Neural cell (in vitro differentiated cells): ENCODE results near the gene TOR1AIP1. TPM values are rescaled to one million over a fixed set of nuclear protein-coding genes. Genes with fewer than 3 reads are reported as not detected.

Source experiments
- H2AFZ ChIP-seq: fragments of 200-600, 300-800 bp; sonication (generic), shearing (Covaris generic); 2 replicates; pipeline ENCODE4 v1.6.0; 2014; ENCODE audit warnings: low read depth, mild to moderate bottlenecking, antibody characterized with exemption, low read length, moderate library complexity
- H3F3A ChIP-seq: fragments of 200-600 bp; shearing (Covaris generic); 2 replicates; pipeline ENCODE4 v1.6.1; 2016; ENCODE audit warnings: mild to moderate bottlenecking, moderate library complexity, mixed read lengths, antibody characterized with exemption, low read length; ENCODE audit not compliant: insufficient read depth, poor library complexity, severe bottlenecking
- H3K27ac ChIP-seq: fragments of 200-600, 300-800 bp; sonication (generic), shearing (Covaris generic); 2 replicates; pipeline ENCODE4 v1.5.1; 2014; ENCODE audit warnings: mild to moderate bottlenecking, low read length, moderate library complexity
- H3K27me3 ChIP-seq: fragments of 300-800, 200-600 bp; sonication (generic), shearing (Covaris generic); 2 replicates; pipeline ENCODE4 v1.6.0; 2014; ENCODE audit warnings: mild to moderate bottlenecking, low read depth, low read length, moderate library complexity; ENCODE audit not compliant: insufficient read depth
- H3K36me3 ChIP-seq: fragments of 300-800, 200-600 bp; sonication (generic), shearing (Covaris generic); 2 replicates; pipeline ENCODE4 v1.5.1; 2014; ENCODE audit warnings: mild to moderate bottlenecking, antibody characterized with exemption, low read length, moderate library complexity; ENCODE audit not compliant: insufficient read depth
- H3K4me2 ChIP-seq: fragments of 300-800, 200-600 bp; sonication (generic), shearing (Covaris generic); 2 replicates; pipeline ENCODE4 v1.6.0; 2014; ENCODE audit warnings: mild to moderate bottlenecking, low read length
- H3K4me3 ChIP-seq: fragments of 300-800, 200-600 bp; sonication (generic), shearing (Covaris generic); 2 replicates; pipeline ENCODE4 v1.5.1; 2014; ENCODE audit warnings: mild to moderate bottlenecking, low read length, moderate library complexity
- H3K79me2 ChIP-seq: fragments of 200-600 bp; shearing (Covaris generic); replicated peaks from 2 replicates; pipeline ENCODE4 v1.6.0; 2014; ENCODE audit warnings: mild to moderate bottlenecking, low read length, moderate library complexity; ENCODE audit not compliant: insufficient read depth
- H3K9ac ChIP-seq: fragments of 300-800, 200-600 bp; sonication (generic), shearing (Covaris generic); 2 replicates; pipeline ENCODE4 v1.6.1; 2016; ENCODE audit warnings: mild to moderate bottlenecking, low read length, mixed read lengths
- H3K9me2 ChIP-seq: fragments of 200-600 bp; shearing (Covaris generic); 2 replicates; pipeline ENCODE4 v1.6.1; 2016; ENCODE audit warnings: mild to moderate bottlenecking, low read length, mixed read lengths; ENCODE audit not compliant: insufficient read depth
- H3K9me3 ChIP-seq: fragments of 200-600, 300-800 bp; sonication (generic), shearing (Covaris generic); 2 replicates; pipeline ENCODE4 v1.6.1; 2016; ENCODE audit warnings: mild to moderate bottlenecking, mixed run types, low read length, moderate library complexity, mixed read lengths
- H4K20me1 ChIP-seq: fragments of 200-600 bp; shearing (Covaris generic); 2 replicates; pipeline ENCODE4 v1.6.1; 2016; ENCODE audit warnings: mild to moderate bottlenecking, mixed run types; ENCODE audit not compliant: insufficient read depth
- EP300 ChIP-seq: fragments of 450-650 bp; conservative IDR thresholded peaks from 2 replicates; pipeline ENCODE4 v1.6.1; 2014; ENCODE audit warnings: antibody characterized with exemption, mild to moderate bottlenecking, moderate library complexity; ENCODE audit not compliant: poor library complexity, severe bottlenecking
- EZH2 ChIP-seq: fragments of 200-600, 300-800 bp; shearing (Covaris generic), sonication (generic); IDR thresholded peaks from 2 replicates; pipeline ENCODE4 v1.6.1; 2014; ENCODE audit warnings: antibody characterized with exemption, low read length, borderline replicate concordance, mild to moderate bottlenecking; ENCODE audit not compliant: insufficient read depth, poor library complexity, severe bottlenecking
- MXI1 ChIP-seq: fragments of 450-650 bp; conservative IDR thresholded peaks from 2 replicates; pipeline ENCODE4 v1.6.1; 2014; ENCODE audit warnings: antibody characterized with exemption, mild to moderate bottlenecking; ENCODE audit not compliant: poor library complexity, severe bottlenecking
- POLR2AphosphoS5 ChIP-seq: IDR thresholded peaks from 2 replicates; pipeline ENCODE4 v1.6.1; 2012
- RAD21 ChIP-seq: fragments of 450-650 bp; conservative IDR thresholded peaks from 2 replicates; pipeline ENCODE4 v1.6.1; 2014; ENCODE audit warnings: antibody characterized with exemption, mild to moderate bottlenecking, moderate library complexity
- SMC3 ChIP-seq: fragments of 450-650 bp; conservative IDR thresholded peaks from 2 replicates; pipeline ENCODE4 v1.6.1; 2014; ENCODE audit warnings: antibody characterized with exemption, mild to moderate bottlenecking, moderate library complexity; ENCODE audit not compliant: poor library complexity
- TAF1 ChIP-seq: IDR thresholded peaks from 2 replicates; pipeline ENCODE4 v1.6.1; 2012; ENCODE audit warnings: low read depth
- polyA plus RNA-seq: library from polyadenylated mRNA; depleted of rRNA; stranded (reverse); fragments of >200 nt; gene quantifications from 2 replicates; pipeline ENCODE4 v1.2.3, GENCODE V29; 2014
- TF ChIP-seq, protein P1 (sequence below): fragments of 450-650 bp; IDR thresholded peaks from 2 replicates; pipeline ENCODE4 v1.5.1; 2014; ENCODE audit warnings: antibody characterized with exemption, mild to moderate bottlenecking, moderate library complexity; ENCODE audit not compliant: poor library complexity, severe bottlenecking
- TF ChIP-seq, protein P2 (sequence below): IDR thresholded peaks from 2 replicates; pipeline ENCODE4 v1.6.1; 2012; ENCODE audit warnings: borderline replicate concordance

TOR1AIP1 gene
- polyA plus RNA-seq, 1 donor from 2014 or later = 10.4 TPM

DNA sequence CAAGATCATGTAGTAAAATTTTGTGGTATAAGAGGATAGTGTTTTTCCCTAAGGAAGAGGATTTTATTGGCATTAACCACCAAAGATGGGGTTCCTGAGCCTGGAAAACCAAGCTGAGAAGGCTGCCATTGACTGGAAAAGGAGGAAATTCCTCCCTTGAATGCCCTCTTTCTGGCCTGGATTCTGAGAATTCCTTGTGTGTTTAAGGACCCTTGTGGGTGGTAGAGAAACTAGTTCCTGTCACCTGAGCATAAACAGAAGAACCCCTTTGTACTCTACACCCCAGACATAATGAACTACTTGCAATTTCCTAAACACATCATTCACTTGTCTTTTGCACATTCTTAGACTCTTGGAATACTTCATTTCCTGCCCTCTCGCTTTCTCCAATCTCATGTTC is 39.4 kb downstream of the TOR1AIP1 start:
- Histone ChIP-seq H3K4me3 (no peak overlapping the region), H3F3A (no peaks in the 10 kb centered on the region), H3K79me2 (no peaks in the 10 kb centered on the region), H3K4me2 (no peak overlapping the region), H3K9me2 (no peaks in the 10 kb centered on the region), H3K36me3 (no peaks in the 10 kb centered on the region), H3K9me3 (no peaks in the 10 kb centered on the region), H3K9ac (peak overlapping the region; percentile 38), H3K27me3 (no peaks in the 10 kb centered on the region), H3K27ac (peak overlapping the region; percentile 84), H2AFZ (no peak overlapping the region), H4K20me1 (no peaks in the 10 kb centered on the region)
- TF ChIP-seq EP300 (no peak), SMC3 (no peak), MXI1 (no peak), TAF1 (no peak), EZH2 (no peak), RAD21 (no peak), POLR2AphosphoS5 (no peak)
- TF ChIP-seq, protein P1, sequence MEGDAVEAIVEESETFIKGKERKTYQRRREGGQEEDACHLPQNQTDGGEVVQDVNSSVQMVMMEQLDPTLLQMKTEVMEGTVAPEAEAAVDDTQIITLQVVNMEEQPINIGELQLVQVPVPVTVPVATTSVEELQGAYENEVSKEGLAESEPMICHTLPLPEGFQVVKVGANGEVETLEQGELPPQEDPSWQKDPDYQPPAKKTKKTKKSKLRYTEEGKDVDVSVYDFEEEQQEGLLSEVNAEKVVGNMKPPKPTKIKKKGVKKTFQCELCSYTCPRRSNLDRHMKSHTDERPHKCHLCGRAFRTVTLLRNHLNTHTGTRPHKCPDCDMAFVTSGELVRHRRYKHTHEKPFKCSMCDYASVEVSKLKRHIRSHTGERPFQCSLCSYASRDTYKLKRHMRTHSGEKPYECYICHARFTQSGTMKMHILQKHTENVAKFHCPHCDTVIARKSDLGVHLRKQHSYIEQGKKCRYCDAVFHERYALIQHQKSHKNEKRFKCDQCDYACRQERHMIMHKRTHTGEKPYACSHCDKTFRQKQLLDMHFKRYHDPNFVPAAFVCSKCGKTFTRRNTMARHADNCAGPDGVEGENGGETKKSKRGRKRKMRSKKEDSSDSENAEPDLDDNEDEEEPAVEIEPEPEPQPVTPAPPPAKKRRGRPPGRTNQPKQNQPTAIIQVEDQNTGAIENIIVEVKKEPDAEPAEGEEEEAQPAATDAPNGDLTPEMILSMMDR = no peak
- TF ChIP-seq, protein P2, sequence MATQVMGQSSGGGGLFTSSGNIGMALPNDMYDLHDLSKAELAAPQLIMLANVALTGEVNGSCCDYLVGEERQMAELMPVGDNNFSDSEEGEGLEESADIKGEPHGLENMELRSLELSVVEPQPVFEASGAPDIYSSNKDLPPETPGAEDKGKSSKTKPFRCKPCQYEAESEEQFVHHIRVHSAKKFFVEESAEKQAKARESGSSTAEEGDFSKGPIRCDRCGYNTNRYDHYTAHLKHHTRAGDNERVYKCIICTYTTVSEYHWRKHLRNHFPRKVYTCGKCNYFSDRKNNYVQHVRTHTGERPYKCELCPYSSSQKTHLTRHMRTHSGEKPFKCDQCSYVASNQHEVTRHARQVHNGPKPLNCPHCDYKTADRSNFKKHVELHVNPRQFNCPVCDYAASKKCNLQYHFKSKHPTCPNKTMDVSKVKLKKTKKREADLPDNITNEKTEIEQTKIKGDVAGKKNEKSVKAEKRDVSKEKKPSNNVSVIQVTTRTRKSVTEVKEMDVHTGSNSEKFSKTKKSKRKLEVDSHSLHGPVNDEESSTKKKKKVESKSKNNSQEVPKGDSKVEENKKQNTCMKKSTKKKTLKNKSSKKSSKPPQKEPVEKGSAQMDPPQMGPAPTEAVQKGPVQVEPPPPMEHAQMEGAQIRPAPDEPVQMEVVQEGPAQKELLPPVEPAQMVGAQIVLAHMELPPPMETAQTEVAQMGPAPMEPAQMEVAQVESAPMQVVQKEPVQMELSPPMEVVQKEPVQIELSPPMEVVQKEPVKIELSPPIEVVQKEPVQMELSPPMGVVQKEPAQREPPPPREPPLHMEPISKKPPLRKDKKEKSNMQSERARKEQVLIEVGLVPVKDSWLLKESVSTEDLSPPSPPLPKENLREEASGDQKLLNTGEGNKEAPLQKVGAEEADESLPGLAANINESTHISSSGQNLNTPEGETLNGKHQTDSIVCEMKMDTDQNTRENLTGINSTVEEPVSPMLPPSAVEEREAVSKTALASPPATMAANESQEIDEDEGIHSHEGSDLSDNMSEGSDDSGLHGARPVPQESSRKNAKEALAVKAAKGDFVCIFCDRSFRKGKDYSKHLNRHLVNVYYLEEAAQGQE = no peak

DNA sequence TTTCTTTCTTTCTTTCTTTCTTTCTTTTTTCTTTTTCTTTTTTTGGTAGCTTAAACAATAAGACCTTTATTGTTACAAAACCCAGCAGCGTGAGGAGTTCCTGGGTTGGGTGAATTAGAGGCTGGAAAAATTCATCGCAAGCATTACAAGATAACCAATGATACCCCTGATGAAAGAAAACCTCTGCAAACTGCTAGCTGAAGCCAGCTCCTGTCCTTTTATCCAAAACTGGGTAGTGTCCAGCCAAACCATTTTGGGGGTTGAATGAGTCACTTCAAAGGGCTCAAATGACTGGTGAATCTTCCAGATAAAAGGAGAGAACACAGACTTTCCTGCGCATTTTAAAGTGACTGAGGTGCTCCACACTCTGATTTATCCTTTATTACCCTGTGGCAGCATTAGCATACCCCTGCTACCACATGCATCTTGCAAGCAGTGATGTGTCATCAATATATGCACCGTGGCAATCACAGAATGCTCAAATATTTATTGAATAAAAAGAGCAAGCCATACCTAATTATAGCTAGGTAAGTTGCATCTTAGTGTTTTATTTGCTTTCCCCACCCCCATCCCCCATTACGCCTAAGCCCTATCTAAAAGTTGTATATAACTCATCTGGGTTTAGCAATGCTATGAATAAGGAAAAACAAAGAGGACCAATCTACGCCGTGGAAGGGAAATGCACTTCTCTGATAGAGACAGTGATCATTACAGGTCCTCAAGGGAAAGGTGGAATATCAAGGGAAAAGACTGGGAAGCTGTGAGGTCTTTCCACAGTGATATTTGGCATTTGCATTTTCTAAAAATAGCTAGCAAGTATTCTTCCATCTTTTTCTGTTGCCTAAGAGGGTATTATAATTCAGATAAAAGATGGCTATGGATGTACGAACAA is 40.1 kb downstream of the TOR1AIP1 start:
- Histone ChIP-seq H2AFZ (no peak overlapping the region), H3K79me2 (no peaks in the 10 kb centered on the region), H4K20me1 (no peaks in the 10 kb centered on the region), H3K9ac (peak overlapping the region; percentile 38), H3K27ac (peak overlapping the region; percentile 84), H3K4me2 (no peak overlapping the region), H3K36me3 (no peaks in the 10 kb centered on the region), H3F3A (no peaks in the 10 kb centered on the region), H3K9me2 (no peaks in the 10 kb centered on the region), H3K27me3 (no peaks in the 10 kb centered on the region), H3K4me3 (peak overlapping the region; percentile 39), H3K9me3 (no peaks in the 10 kb centered on the region)
- TF ChIP-seq, protein P1 = no peak
- TF ChIP-seq MXI1 (no peak), EZH2 (no peak), EP300 (no peak), SMC3 (no peak), RAD21 (no peak)
- TF ChIP-seq, protein P2 = no peak
